Measurements from ENCODE around the gene GTF2F2.
"Not testable (repeated sequence)": the region's sequence is repeated elsewhere in the genome, so short reads cannot be mapped to it uniquely, and the experiment has no call there.

GTF2F2 gene

GRCh38 chr13:45240143-45240542, 119.8 kb downstream of the GTF2F2 start:
- DNase-seq (ENCODE audit: low spot score) = no peak
- TF ChIP-seq CTCF (IDR thresholded peaks at IDR 0.05; ENCODE audit: extremely low read depth, missing control alignments) = no peak

- TF ChIP-seq CTCF (IDR thresholded peaks at IDR 0.05; ENCODE audit: extremely low read depth, missing control alignments) = no peak
- no peak for DNase-seq (ENCODE audit: low spot score)
Measured at GRCh38 chr13:45242070-45242469, 121.8 kb downstream of the GTF2F2 start.

GRCh38 chr13:45242524-45242923, 122.2 kb downstream of the GTF2F2 start:
- no peak for TF ChIP-seq CTCF (IDR thresholded peaks at IDR 0.05; ENCODE audit: extremely low read depth, missing control alignments)
- no peak for DNase-seq (ENCODE audit: low spot score)

- no peak for TF ChIP-seq CTCF (IDR thresholded peaks at IDR 0.05; ENCODE audit: extremely low read depth, missing control alignments)
- no peak for DNase-seq (ENCODE audit: low spot score)
Measured at GRCh38 chr13:45243077-45243476, 122.8 kb downstream of the GTF2F2 start.

GRCh38 chr13:45244736-45245135, 124.4 kb downstream of the GTF2F2 start:
- DNase-seq (ENCODE audit: low spot score) = not testable (repeated sequence)

- TF ChIP-seq CTCF (IDR thresholded peaks at IDR 0.05; ENCODE audit: extremely low read depth, missing control alignments) = no peak
- DNase-seq (ENCODE audit: low spot score) = no peak
Measured at GRCh38 chr13:45249662-45250061, 129.4 kb downstream of the GTF2F2 start.

- TF ChIP-seq CTCF (IDR thresholded peaks at IDR 0.05; ENCODE audit: extremely low read depth, missing control alignments) = no peak
- no peak for DNase-seq (ENCODE audit: low spot score)
Measured at GRCh38 chr13:45254396-45254795, 134.1 kb downstream of the GTF2F2 start.

GRCh38 chr13:45255247-45255987, 135.1 kb downstream of the GTF2F2 start:
- no peak for TF ChIP-seq CTCF (IDR thresholded peaks at IDR 0.05; ENCODE audit: extremely low read depth, missing control alignments)
- no peak for DNase-seq (ENCODE audit: low spot score)

All from GM20000 (cell line).